ENCODE results near the gene RTTN. TPM values are rescaled to one million over a fixed set of nuclear protein-coding genes. Genes with fewer than 3 reads are reported as not detected.
"Not testable (repeated sequence)": the region's sequence is repeated elsewhere in the genome, so short reads cannot be mapped to it uniquely, and the experiment has no call there.

Gene RTTN
- total RNA-seq, 4 donors from 2014 or later = 5.2 to 27.9 (median 10.5) TPM

DNA sequence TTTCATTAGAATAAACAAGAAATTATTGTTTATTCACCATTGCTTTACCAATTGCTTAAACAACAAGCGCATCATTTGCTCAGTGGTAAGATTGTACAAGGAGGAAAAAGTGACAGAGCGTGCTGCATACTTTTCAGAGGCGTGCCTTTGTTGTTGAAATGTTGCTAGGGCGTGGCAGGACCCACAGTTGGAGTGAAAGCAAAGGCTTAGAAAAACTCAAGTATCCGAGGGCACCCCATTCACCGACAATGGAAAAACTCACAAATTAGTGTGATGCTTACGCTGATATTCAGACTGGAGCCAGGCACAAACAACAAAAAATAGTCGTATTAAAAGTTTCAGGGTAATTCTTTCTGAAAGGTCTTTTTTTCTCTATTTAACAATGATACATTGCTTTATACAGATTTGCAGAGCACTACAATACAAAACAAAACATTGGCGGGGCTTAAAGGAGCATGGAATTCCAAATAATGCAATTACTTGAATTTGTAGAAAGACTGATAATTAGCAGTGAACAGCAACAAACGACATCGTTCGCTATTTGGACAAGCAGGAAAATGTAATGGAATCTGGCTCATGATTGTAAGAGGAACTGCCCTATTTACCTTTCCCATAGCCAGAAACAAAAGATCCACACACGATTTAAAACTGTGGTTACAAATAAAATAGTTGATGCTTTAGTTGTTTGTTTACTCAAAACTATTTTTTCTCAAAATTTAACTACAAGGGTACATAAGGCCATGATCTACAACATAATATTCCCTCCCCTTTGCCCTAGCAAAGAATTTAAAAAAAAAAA, 37.8 kb upstream of the RTTN start:
- TF ChIP-seq, protein P1, sequence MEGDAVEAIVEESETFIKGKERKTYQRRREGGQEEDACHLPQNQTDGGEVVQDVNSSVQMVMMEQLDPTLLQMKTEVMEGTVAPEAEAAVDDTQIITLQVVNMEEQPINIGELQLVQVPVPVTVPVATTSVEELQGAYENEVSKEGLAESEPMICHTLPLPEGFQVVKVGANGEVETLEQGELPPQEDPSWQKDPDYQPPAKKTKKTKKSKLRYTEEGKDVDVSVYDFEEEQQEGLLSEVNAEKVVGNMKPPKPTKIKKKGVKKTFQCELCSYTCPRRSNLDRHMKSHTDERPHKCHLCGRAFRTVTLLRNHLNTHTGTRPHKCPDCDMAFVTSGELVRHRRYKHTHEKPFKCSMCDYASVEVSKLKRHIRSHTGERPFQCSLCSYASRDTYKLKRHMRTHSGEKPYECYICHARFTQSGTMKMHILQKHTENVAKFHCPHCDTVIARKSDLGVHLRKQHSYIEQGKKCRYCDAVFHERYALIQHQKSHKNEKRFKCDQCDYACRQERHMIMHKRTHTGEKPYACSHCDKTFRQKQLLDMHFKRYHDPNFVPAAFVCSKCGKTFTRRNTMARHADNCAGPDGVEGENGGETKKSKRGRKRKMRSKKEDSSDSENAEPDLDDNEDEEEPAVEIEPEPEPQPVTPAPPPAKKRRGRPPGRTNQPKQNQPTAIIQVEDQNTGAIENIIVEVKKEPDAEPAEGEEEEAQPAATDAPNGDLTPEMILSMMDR (IDR thresholded peaks at IDR 0.05) = no peak
- TF ChIP-seq EP300 (IDR thresholded peaks at IDR 0.05) = no peak
- TF ChIP-seq POLR2AphosphoS5 (IDR thresholded peaks at IDR 0.05) = no peak
- TF ChIP-seq POLR2A (IDR thresholded peaks at IDR 0.05) = no peak
- WGBS, 2 donors (ENCODE audit: low coverage in 1 of 2) = 69 to 75% methylated on average over 13 of the region's 13 CpGs
- H3K4me1 ChIP-seq = peaks cover 0 to 11% (median 0%) of the 10 kb centered on the region in 3 donors
- H3K4me3 ChIP-seq = no peak overlapping the region
- H3K27me3 ChIP-seq = no peaks in the 10 kb centered on the region
- ATAC-seq = no peak
- no peaks in the 10 kb centered on the region for H3K36me3 ChIP-seq
- no peak overlapping the region for H3K27ac ChIP-seq
- no peaks in the 10 kb centered on the region for H3K9me3 ChIP-seq

DNA sequence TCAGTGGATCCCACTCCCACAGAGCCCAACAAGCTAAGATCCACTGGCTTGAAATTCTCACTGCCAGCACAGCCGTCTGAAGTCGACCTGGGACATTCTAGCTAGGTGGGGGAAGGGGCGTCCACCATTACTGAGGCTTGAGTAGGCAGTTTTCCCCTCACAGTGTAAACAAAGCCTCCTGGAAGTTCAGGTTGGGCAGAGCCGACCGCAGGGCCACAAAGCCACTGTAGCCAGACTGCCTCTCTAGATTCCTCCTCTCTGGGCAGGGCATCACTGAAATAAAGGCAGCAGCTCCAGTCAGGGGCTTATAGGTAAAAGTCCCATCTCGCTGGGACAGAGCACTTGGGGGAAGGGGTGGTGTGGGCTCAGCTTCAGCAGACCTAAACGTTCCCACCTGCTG, 31.4 kb upstream of the RTTN start:
- H3K4me3 ChIP-seq, ATAC-seq, H3K4me1 ChIP-seq, H3K27me3 ChIP-seq, H3K9me3 ChIP-seq, H3K36me3 ChIP-seq, H3K27ac ChIP-seq: not testable (repeated sequence)
- 29% methylated on average over 2 of the region's 7 CpGs; no CpG with 5 or more reads in 1 of the 2 donors for WGBS, 2 donors (ENCODE audit: low coverage in 1 of 2)

DNA sequence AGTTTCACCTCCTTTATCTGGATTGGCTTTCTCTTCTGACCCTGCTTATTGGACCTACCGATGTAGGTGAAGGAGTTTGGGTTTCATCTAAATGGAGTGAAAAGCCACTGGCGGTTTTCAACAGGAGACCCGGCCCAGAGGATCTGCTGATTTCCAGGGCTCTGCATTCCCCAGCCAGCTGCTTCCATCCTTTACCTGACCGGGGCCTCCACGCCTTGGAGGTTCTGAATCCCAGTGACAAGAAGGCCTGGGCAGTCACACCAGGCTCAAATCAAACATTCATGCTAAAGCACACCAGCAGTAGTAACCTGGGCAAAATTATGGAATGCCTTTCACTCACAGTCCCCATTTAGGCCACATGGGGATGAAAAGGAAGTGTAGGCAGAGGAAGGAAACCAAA, 30.0 kb upstream of the RTTN start:
- H3K4me1 ChIP-seq = no peaks in the 10 kb centered on the region
- no peak overlapping the region for H3K27ac ChIP-seq
- TF ChIP-seq, protein P1 (IDR thresholded peaks at IDR 0.05) = no peak
- TF ChIP-seq EP300 (IDR thresholded peaks at IDR 0.05) (no peak), POLR2AphosphoS5 (IDR thresholded peaks at IDR 0.05) (no peak), POLR2A (IDR thresholded peaks at IDR 0.05) (no peak)
- 70 to 100% methylated on average over 1 to 2 of the region's 5 CpGs for WGBS, 2 donors (ENCODE audit: low coverage in 1 of 2)
- ATAC-seq = no peak
- H3K27me3 ChIP-seq = no peaks in the 10 kb centered on the region
- no peaks in the 10 kb centered on the region for H3K36me3 ChIP-seq
- no peaks in the 10 kb centered on the region for H3K9me3 ChIP-seq
- no peak overlapping the region for H3K4me3 ChIP-seq

DNA sequence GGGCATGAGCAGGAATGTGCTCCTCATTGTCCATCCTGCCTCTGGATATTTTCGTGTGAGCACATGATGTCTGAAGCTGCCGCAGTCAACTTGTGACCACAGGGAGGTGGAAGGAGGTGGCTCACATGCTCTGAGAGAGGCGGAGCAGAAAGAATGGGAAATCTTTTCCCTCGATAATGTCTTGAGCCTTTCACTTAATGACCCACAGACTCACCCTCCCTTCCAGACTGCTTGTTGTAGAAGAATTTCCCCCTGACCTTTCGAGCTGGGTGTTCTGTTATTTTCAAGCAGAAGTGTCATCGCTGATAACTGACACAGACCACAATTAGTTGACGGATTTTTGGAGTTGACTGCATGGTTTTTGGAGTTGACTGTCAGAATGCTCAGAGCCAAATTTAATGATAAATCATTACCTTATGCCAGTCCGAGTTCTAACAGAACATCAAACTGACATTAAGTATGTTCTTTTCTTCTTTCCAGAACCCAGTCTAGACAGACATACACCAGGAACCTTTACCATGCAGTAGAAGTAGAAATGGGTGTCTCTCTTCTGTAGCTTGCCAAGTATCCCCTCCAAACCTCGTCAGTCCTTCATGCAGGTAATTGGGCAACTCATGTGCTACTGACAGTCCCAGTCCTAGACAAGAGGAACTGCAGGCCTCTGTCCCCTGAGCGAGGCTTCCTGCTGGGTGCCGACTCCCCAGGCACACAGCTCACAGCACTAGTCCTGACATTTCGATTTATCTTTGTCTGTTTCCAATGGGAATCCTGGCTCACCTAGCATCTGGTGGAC, 29.4 kb upstream of the RTTN start:
- 54 to 87% methylated on average over 9 of the region's 12 CpGs for WGBS, 2 donors (ENCODE audit: low coverage in 1 of 2)
- H3K27me3 ChIP-seq = no peaks in the 10 kb centered on the region
- no peak for ATAC-seq
- no peak overlapping the region for H3K4me3 ChIP-seq
- no peaks in the 10 kb centered on the region for H3K36me3 ChIP-seq
- no peaks in the 10 kb centered on the region for H3K4me1 ChIP-seq
- no peaks in the 10 kb centered on the region for H3K9me3 ChIP-seq
- TF ChIP-seq POLR2AphosphoS5 (IDR thresholded peaks at IDR 0.05) = no peak
- TF ChIP-seq, protein P1 (IDR thresholded peaks at IDR 0.05) = no peak
- no peak overlapping the region for H3K27ac ChIP-seq

DNA sequence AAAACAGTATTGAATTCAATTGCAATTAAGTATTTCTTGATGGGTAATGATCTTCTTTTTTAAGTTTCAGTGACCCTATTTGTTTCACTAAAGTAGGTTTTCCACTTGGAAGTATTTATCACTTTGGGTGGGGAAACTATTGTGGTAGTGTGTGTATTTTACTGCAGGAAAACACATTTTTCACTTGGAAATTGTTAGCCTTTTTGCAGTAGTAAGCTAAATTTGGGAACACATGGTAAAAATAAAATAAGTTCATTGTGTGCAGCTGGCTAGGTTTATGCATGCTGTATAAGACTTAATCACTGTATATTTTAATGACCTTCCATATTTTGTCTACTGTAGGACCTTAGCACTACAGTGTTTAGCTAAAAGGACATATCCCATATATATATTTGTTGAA, 28.5 kb upstream of the RTTN start:
- Histone ChIP-seq H3K4me3 (no peak overlapping the region), H3K4me1 (no peaks in the 10 kb centered on the region), H3K27me3 (no peaks in the 10 kb centered on the region), H3K9me3 (peaks cover 0 to under 1% (median 0%) of the 10 kb centered on the region in 3 donors), H3K27ac (no peak overlapping the region), H3K36me3 (no peaks in the 10 kb centered on the region)
- ATAC-seq = no peak
- no peak for TF ChIP-seq POLR2AphosphoS5 (IDR thresholded peaks at IDR 0.05)

DNA sequence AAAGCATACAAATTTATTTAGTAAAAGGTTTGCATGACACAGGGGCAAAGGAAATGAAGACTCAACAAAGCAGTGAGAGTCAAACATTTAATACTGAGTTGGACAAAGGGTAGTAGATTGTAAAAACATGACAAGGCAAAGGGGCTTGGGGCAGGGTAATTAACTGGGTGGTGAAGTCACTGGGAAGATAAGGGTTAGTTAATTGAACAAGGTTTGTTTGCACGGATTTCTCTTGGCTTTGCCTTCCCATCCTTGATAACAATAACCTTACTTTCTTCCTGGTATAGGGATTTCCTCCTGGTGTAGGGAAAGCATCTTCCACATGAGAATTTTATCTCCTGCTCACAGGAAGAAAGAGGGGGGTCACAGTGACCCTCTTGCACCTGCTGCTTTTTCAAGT, 26.8 kb upstream of the RTTN start:
- WGBS, 2 donors (ENCODE audit: low coverage in 1 of 2) = 14 to 55% methylated on average over 1 of the region's 1 CpG
- H3K27me3 ChIP-seq = no peaks in the 10 kb centered on the region
- no peaks in the 10 kb centered on the region for H3K36me3 ChIP-seq
- no peak for ATAC-seq
- H3K4me3 ChIP-seq = no peak overlapping the region
- H3K27ac ChIP-seq = no peak overlapping the region
- peaks cover 0 to 18% (median 0%) of the 10 kb centered on the region in 3 donors for H3K9me3 ChIP-seq
- H3K4me1 ChIP-seq = no peaks in the 10 kb centered on the region
- TF ChIP-seq, protein P1 (IDR thresholded peaks at IDR 0.05) = no peak
- no peak for TF ChIP-seq POLR2AphosphoS5 (IDR thresholded peaks at IDR 0.05)
- no peak for TF ChIP-seq POLR2A (IDR thresholded peaks at IDR 0.05)
- TF ChIP-seq EP300 (IDR thresholded peaks at IDR 0.05) = no peak

Measured in gastroesophageal sphincter (tissue), 4 donors.